HG03520 (cell line): ENCODE data around the gene U2AF2.

Experiments used
- ATAC-seq: cut with Tn5 transposase; IDR thresholded peaks from one replicate; pipeline ENCODE4 v1.9.1; 2021; ENCODE audit warnings: mild to moderate bottlenecking, moderate library complexity; ENCODE audit not compliant: unreplicated experiment

Gene U2AF2

DNA sequence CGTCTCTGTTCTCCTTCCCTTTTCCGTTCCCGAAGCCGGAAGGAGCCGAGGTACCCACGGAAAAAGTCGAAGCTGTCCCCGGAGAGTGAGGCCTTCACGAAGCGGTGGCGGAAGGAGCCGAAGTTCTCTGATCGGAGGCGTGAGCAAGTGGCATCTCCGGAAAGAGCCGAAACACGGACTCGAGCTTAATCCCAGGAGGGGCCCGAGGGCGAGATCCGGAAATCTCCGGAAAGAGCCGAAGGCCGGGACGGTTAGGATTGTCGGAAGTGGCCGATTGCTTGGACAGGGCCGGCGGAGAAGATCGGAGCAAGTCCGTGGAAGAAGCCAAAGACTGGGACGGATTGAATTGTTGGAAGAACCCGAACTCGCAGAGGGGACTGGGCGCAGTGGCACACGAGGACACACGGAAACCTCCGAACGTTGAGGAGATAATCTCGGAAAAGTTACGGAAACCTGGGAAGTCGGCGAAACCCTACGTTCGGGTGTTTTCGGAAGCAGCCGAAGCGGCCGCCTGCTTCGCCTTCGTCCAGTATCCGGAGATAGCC, 440 bp upstream of the U2AF2 start:
- peak; percentile 54 for ATAC-seq

DNA sequence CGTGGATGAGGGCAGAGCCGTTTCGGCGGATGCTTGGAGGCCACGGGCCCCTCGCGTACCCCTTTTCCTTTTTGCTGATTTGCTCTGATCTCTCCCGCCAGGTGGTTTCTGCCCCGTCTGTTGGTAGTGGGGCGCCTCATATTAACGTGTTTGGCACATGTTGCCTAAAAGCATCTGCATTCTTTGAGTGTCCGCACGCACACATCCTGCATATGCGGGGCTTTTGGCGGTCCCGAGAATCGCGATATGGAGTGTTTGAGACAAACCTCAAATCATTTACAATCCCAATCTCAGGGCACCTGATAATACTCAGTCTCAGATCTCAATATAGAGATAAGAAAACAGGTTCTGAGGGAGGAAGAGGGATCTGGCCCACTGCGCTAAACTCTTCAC, 809 bp downstream of the U2AF2 start:
- no peak for ATAC-seq

DNA sequence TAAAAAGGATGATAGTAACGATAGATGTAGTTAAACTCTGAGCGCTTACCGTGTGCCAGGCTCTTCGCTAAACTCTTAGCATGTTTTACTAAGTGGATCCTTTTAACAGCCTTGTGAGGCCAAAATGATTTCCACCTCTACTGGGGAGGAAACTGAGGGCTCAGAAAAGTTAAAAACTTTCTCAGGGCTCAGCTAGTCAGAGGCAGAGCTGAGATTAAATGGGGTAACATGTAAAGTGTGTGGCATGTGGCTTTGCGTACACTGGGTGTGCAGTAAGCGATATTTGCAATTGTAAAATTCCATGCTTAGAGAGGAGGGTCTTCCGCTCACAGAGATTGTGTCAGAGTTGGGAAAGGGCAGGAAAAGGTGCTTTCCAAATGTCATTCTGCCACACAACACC, 1.7 kb downstream of the U2AF2 start:
- no peak for ATAC-seq

DNA sequence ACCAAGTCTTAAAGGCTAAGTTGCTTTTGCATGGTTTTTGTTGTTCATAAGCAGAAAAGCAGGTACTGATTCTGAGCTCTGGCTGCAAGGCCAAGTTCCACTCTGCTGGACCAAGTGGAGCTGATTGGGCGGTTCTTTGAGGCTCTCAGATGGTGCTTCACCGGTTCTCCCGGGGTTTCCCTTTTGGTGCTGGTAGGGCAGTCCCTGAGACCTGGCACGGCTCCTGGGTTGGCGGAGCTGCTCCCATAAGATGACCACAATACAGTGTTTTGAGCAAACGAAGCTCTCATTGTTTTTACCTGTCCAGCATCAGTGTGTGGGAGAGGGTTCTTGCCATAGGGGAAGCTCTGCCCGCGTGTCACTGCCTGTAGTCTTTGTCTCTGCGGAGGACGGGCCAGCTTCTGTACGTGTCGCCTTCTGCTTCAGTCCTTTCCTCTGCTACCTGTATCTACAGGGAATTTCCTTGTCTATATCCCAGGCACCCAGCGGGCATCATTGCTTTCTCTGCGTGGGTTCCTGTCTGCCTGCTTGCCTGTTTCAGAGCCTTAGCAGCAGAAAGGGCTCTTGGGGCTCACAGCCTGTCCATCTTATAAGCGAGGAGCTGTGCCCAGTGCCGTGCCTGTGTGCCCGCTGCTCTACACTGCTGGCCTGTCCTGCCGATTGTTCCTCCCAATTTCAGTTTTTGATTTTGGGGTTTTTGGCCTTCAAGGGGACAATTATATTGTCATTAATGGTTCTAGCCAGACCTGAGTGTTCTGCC, 2.3 kb downstream of the U2AF2 start:
- no peak for ATAC-seq

DNA sequence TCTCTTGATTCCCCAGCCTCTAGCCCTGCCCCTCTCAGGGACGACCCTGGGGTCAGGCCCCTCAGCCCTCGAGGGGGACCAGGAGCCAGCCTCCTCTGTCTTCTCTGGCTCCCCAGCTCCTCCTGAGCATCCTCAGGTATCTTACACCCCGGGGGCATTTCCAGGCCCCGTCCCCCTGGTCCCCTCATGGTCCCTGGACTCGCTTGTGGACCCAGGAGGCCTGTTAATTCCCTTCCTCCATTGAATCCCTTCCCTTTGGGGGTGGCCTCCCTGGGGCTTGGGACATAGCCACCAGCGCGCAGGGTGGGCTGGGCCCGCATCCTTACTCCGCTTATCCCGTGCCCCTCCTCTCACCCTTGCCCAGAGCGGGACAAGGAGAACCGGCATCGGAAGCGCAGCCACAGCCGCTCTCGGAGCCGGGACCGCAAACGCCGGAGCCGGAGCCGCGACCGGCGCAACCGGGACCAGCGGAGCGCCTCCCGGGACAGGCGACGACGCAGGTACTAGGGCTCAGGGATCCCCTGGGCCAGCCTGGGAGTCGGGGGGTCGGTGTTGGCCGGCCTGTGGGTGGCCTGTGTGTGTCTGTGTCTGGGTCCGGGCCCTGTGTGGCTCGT, 4.1 kb downstream of the U2AF2 start:
- ATAC-seq, result no peak

DNA sequence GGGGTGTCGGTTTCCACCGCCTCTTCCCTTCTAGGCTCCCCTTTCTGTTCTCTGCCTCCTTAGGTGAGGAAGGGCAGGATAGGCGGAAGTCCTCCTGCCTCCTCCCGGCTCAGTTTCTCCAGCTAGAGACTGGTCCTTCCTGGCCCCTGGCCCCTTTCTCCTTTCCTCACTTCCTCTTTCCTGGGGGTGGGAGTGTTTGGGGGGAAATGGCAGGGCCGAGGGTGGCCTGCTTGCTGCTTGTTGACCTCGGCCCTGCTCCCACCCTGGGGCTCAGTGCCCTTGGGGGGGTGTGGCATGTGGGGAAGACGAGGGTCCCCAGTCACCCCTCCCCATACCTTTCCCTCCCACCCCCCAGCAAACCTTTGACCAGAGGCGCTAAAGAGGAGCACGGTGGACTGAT, 5.0 kb downstream of the U2AF2 start:
- ATAC-seq, result no peak

DNA sequence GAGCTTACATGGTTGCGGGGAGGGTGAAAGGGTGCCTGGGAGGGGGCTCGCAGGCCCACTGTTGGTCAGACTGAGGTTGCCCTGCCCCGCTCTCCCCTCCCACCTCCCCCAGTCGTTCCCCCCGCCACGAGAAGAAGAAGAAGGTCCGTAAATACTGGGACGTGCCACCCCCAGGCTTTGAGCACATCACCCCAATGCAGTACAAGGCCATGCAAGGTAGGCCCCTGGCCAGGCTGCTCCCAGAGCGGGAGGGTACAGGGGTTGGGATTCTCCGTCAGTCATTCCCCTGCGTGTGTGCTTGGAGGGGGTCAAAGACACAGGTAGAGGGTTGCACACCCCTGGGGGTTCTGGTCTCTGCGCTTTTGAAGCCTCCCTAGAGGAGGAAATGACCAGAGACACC, 5.6 kb downstream of the U2AF2 start:
- ATAC-seq, result no peak

DNA sequence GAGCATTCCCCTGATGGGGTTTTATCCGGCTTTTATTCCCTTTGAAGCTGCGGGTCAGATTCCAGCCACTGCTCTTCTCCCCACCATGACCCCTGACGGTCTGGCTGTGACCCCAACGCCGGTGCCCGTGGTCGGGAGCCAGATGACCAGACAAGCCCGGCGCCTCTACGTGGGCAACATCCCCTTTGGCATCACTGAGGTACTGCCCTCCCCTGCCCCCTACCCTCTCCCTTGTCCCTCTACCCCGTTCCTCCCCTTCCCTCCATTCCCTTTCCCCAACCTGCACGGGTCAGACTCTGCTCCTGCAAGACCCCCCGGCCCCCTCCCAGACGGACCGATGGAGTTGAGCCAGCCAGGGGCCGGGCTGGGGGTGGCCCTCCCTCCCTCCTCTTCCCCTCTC, 6.2 kb downstream of the U2AF2 start:
- ATAC-seq, result no peak

DNA sequence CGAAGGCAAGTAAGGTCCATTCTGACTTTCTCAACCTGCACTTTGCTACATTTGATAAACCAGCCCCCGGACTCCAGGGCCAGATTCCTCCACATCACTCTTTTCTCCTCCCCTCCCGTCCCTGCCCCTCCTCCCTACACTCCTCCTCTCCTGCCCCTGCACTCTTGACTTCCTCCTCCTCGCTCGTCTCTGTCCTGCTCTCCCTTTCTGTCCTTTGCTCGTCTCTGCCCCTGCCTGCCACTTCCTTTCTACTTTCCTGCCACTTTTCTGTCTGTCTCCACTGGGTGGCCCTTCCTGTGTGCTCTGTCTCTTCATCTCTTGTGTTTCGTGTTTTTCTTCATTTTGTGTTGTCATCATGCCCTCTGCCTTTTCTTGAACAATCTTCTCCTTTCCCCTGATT, 7.0 kb downstream of the U2AF2 start:
- no peak for ATAC-seq

DNA sequence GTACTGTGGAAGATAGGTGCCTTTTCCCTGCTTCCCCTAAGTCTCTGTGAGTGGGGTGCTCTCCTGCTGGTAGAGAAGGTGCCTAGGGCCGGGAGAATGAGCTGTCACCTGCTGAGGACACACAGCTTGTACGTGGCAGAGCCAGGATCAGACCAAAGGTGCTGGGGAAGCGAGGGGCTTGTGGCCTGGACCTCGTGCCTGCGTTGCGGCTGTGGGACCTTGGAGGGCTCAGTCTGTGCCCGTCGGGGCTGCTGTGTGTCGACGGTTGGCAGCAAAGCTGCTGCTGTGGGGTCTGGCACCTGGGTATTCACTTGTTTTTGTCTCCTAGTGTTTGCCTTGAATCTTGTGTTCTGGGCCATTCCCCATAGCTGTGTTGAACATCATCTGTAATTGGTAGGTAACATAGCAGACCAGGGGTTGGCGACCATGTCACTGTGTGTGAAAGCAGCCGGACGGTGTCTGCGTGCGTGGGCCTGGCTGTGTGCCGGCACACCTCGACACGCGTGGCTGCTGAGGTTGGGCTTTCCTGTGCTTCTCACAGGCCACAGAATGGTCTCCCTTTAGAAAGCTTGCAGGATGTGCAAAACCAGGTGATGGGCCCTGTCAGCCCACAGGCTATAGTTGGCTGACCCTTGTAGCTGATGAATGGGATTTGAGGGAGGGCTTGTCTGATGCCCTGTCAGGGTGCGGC, 9.2 kb downstream of the U2AF2 start:
- ATAC-seq, result no peak

DNA sequence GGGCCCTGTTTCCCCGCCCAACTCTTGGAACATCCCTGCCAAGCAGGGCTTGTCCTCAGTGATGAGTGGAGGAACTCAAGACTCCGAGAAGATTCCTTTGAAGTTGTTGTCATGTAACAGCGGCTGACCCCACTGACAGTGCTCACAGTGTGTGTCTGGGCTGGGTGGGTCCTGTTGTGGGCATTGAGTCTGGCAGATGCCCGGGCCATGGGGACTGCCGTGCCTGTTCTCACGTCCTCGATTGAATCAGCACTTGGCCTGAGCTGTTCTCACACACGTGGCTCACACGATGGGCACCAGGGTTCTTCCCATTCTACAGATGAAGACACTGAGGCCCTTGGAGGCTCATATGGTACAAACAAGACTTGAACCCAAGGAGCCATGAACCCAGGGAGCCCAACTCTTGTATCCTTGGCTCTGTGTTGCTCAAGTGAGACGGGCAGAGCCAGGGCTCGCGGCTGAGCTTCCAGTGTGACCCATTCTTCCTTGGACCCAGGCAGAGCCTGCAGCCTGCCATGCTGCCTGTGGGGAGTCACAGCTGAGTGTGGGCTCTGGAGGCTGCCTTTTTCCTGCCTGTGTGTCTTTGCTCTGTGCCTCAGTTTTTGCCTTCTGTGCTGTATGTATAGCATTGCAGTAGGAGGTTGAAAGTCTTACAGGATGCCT, 11.6 kb downstream of the U2AF2 start:
- ATAC-seq, result no peak

DNA sequence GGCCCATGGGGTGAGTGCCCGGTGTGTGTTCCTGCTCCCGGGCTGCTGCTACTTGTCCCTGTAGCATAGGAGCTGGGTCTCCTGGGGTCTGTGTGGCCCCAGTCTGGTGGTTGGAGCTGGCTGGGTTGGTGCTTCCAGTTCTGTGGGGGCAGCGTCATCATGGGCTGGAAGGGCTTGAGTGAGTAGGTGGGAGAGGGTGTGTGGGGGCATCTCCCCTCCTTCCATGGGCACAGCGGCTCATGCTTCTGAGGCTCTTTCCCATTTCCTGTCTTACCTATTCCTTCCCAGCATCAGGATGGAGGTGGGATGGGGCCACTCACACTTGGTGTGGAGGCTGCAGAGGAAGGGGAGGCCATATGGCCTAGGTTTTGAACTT, 12.2 kb downstream of the U2AF2 start:
- no peak for ATAC-seq

DNA sequence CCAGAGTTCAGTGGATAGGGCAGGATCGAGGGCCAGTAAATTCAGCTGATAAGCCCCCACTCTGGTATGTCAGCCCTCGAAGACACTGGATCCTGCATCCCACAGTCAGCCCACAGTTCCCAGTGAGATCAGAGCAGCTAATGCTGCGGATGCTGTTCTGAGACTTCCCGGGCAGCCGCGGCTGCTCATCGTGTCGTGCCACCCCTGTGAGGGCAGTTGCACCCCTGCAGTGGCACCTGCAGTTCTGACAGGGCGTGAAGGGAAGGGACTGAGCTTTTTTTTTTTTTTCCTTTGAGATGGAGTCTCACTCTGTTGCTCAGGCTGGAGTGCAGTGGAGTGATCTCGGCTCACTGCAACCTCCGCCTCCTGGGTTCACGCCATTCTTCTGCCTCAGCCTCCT, 12.7 kb downstream of the U2AF2 start:
- ATAC-seq, result no peak

DNA sequence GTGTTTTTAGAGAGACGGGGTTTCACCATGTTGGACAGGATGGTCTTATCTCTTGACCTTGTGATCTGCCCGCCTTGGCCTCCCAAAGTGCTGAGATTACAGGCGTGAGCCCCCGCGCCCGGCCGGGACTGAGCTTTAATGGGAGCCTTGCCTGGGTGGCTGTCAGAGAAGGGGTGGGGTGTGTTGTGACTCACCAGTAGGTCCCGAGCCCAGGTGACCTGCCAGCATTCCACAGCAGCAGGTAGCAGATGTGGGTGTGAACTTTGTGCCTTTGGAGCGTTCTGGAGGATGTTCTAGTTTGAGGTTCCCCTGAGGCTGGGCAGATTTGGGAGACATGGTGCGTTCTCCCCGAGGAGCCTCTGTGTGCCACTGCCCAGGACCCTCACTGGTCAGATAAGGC, 13.1 kb downstream of the U2AF2 start:
- ATAC-seq, result no peak

DNA sequence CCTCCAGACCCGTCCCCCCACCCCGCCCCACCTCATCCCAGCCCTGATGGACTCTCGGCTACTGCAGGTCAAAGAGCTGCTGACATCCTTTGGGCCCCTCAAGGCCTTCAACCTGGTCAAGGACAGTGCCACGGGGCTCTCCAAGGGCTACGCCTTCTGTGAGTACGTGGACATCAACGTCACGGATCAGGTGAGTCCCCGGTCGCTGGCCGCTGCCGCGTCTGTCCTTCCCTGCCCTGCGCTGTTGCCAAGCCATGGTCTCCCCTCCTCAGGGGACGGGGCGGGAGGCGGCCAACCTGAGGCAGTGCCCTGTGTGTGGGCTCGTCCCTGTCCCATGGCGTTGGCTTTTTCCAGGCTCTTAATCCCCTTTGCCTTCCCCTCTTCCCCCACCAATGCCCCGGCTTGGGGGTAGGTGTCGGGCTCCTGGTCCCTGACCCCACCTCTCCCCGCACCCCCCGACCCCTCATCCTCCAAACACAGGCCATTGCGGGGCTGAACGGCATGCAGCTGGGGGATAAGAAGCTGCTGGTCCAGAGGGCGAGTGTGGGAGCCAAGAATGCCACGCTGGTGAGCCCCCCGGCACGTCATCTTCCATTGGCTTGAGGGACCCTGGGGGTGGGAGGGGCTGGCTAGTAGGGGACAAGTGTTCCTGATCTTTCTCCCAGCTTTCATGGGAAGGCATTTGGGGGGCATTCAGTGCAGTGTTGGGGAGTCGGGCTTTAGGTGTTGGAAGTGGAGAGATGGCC, 13.9 kb downstream of the U2AF2 start:
- ATAC-seq, result no peak

DNA sequence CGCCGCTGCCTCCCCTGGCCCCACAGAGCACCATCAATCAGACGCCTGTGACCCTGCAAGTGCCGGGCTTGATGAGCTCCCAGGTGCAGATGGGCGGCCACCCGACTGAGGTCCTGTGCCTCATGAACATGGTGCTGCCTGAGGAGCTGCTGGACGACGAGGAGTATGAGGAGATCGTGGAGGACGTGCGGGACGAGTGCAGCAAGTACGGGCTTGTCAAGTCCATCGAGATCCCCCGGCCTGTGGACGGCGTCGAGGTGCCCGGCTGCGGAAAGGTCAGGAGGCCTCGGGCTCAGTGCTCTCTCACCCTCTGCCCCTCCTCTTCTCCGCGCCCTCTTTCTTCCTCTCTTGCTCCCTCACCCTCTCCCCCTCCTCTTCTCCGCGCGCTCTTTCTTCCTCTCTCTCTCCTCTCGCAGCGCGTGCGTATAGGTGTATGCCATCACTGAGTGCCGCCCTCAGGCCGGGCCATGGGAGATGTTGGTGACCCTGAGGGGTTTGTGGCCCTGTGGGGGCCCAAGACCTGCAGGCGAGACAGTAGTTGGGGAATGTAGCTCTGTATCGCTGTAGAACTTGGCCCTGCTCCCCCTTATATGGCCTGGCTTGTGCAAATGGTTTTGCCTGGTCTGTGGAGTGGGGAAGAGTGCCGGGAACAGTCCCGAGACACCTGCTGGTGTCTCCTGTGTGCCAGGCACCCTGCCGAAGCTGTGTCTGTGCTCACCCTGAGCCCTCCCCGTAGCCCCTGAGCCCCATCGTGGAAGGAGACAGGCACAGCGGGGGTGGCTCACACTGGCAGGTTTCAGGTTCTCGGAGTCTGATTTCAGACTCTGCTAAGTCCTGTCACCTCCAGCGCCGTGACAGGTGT, 14.8 kb downstream of the U2AF2 start:
- no peak for ATAC-seq

DNA sequence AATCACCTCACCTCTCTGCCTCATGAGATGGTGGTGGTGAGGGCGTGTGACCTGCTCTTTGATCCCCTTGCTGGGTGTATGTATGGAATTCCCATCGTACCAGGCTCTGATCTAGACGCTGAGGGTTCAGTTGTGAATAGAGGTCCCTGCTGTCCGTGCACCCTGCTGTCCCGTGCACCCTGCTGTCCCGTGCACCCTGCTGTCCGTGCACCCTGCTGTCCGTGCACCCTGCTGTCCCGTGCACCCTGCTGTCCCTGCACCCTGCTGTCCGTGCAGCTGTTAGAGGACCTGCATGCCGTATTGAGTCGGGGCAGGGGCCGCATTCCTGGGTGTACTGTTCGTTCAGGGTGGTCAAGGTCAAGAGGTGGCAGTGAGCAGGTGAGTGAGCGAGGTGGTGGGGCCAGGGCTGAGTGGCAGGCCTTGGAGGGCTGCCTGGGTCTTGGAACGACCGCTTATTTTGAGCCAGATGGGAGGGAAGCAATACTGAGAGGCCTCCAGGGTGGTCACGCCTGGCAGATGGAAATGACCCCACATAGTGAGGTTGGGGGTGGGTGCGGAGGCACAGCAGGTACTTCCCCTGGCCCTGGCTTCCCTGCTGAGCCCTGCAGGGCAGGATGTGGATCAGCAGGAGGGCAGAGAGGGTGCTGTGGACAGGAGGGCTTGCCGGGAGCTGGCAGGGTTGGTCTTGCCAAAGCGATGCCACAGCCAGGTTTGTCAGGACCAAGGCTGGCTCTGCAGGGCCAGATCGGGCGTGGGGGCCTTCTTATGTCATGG, 15.6 kb downstream of the U2AF2 start:
- ATAC-seq, result no peak

DNA sequence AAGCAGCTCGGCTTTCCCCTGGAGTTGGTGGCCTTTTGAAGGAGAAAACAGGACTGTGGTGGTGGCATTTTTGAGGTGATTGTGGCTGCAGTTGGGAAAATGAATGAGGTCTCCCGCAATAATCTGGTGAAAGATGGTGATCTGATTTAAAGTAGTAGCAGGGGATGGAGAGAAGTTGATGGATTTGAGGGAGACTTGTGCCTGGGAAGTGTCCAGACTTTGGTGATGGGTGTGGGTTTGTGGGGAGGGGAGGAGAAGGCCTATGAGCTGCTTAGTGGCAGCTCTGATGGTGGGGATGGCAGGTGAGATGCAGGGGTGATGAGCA, 16.2 kb downstream of the U2AF2 start:
- no peak for ATAC-seq

DNA sequence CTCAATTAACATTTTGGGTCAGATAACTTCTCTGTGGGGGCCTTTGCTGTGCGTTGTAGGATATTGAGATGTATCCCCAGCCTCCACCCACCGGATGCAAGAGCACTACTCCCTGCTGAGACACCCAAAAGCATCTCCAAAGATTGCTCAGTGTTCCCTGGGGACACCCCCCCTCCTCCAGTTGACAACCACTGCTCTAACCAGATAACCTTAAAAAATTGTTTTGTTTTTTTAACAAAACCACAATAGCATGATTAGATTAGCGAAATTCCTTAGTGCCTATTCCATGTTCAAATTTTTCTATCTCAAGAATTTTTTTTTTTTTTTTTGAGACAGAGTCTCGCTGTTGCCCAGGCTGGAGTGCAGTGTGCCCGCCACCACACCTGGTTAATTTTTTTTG, 17.6 kb downstream of the U2AF2 start:
- no peak for ATAC-seq
